SK-N-SH (cell line): ENCODE data around the gene NOTCH1. TPM values are rescaled to one million over a fixed set of nuclear protein-coding genes. Genes with fewer than 3 reads are reported as not detected.

Experiments used
- CTCF ChIA-PET: fragments of 300-600, 350-600 bp; formaldehyde crosslinking; extraction: SDS; loops from one replicate; lab custom pipeline; 2021; lab: Yijun Ruan, JAX
- POLR2A ChIA-PET: fragments of 350-600 bp; sonication (Branson Sonifier 250); formaldehyde crosslinking; extraction: SDS; loops from one replicate; lab custom pipeline; 2020; ENCODE audit warnings: antibody characterized with exemption, inconsistent platforms; lab: Yijun Ruan, JAX
- DNase-seq: peaks from one replicate; pipeline ENCODE4 v3.0.0; 2012
- H2AFZ ChIP-seq: fragments of 200-600 bp; sonication (generic); 2 replicates; pipeline ENCODE4 v1.8.1; 2016; ENCODE audit warnings: antibody characterized with exemption, mild to moderate bottlenecking, low read depth
- H3F3A ChIP-seq: fragments of 200-600 bp; sonication (generic); replicated peaks from 2 replicates; pipeline ENCODE3; 2016; ENCODE audit warnings: antibody characterized with exemption, mild to moderate bottlenecking; ENCODE audit not compliant: insufficient read depth
- H3K27ac ChIP-seq, 2 experiments: fragments of 200-500 bp in 1 of 2; fragments of 200-600 bp in 1 of 2; sonication (Bioruptor generic) in 1 of 2; sonication (generic), shearing (Covaris generic) in 1 of 2; 2 replicates each; pipeline versions ENCODE4 v1.5.1 to v1.6.1; 2014 to 2016; ENCODE audit warnings: low read depth in 2 of 2, inconsistent platforms in 1 of 2, low read length in 1 of 2, mild to moderate bottlenecking in 1 of 2, mixed read lengths in 1 of 2
- H3K27me3 ChIP-seq: fragments of 200-600 bp; sonication (generic), shearing (Covaris generic); 2 replicates; pipeline ENCODE4 v1.6.1; 2016; ENCODE audit warnings: mixed run types; ENCODE audit not compliant: insufficient read depth
- H3K36me3 ChIP-seq, 2 experiments: fragments of 200-500 bp in 1 of 2; fragments of 200-600 bp in 1 of 2; sonication (Bioruptor generic) in 1 of 2; sonication (generic) in 1 of 2; replicated peaks in 1 of 2; 2 replicates each; pipeline versions ENCODE3 to v1.5.1; 2014 to 2016; ENCODE audit warnings: low read length in 1 of 2, mild to moderate bottlenecking in 1 of 2; ENCODE audit not compliant: insufficient read depth in 2 of 2, control insufficient read depth in 1 of 2
- H3K4me1 ChIP-seq, 2 experiments: fragments of 200-500 bp in 1 of 2; fragments of 200-600 bp in 1 of 2; sonication (Bioruptor generic) in 1 of 2; sonication (generic), shearing (Covaris generic) in 1 of 2; 2 replicates each; pipeline versions ENCODE4 v1.5.1 to v1.6.1; 2014 to 2016; ENCODE audit warnings: low read depth in 1 of 2, low read length in 1 of 2, mixed run types in 1 of 2; ENCODE audit not compliant: insufficient read depth in 2 of 2, control insufficient read depth in 1 of 2
- H3K4me2 ChIP-seq: fragments of 200-600 bp; sonication (generic), shearing (Covaris generic); 2 replicates; pipeline ENCODE4 v1.6.1; 2017; ENCODE audit warnings: mixed run types
- H3K4me3 ChIP-seq, 2 experiments: fragments of 200-500 bp in 1 of 2; fragments of 200-600 bp in 1 of 2; sonication (Bioruptor generic) in 1 of 2; sonication (generic), shearing (Covaris generic) in 1 of 2; 2 replicates each; pipeline versions ENCODE4 v1.5.1 to v1.8.1; 2014 to 2016; ENCODE audit warnings: low read depth in 2 of 2, inconsistent platforms in 1 of 2, low read length in 1 of 2, mild to moderate bottlenecking in 1 of 2, mixed read lengths in 1 of 2, moderate library complexity in 1 of 2
- H3K79me2 ChIP-seq: fragments of 200-600 bp; sonication (generic); 2 replicates; pipeline ENCODE4 v1.8.1; 2017; ENCODE audit warnings: mild to moderate bottlenecking; ENCODE audit not compliant: insufficient read depth
- H3K9ac ChIP-seq: fragments of 200-600 bp; sonication (generic); 2 replicates; pipeline ENCODE4 v1.6.1; 2017; ENCODE audit warnings: mixed run types
- H3K9me2 ChIP-seq: fragments of 200-600 bp; sonication (generic); 2 replicates; pipeline ENCODE4 v1.6.1; 2017; ENCODE audit warnings: mixed run types
- H3K9me3 ChIP-seq: fragments of 200-600 bp; sonication (generic); 2 replicates; pipeline ENCODE4 v1.6.1; 2017; ENCODE audit warnings: mixed run types, mild to moderate bottlenecking, moderate library complexity
- H4K20me1 ChIP-seq: fragments of 200-600 bp; sonication (generic); 2 replicates; pipeline ENCODE4 v1.6.1; 2017; ENCODE audit warnings: mild to moderate bottlenecking, mixed run types; ENCODE audit not compliant: insufficient read depth
- CTCF ChIP-seq: fragments of 200-600 bp; sonication (generic); IDR thresholded peaks from 2 replicates; pipeline ENCODE4 v1.6.1; 2017; ENCODE audit warnings: antibody characterized with exemption, mild to moderate bottlenecking, moderate library complexity
- EZH2phosphoT487 ChIP-seq: fragments of 200-600 bp; sonication (generic); IDR thresholded peaks from 2 replicates; pipeline ENCODE4 v1.6.1; 2017; ENCODE audit warnings: low read depth, mixed run types, mild to moderate bottlenecking, antibody characterized with exemption, moderate library complexity, borderline replicate concordance
- FOXJ3 ChIP-seq: sonication (generic); formaldehyde crosslinking; IDR thresholded peaks from 2 replicates; pipeline ENCODE4 v1.5.1; 2020; ENCODE audit warnings: mild to moderate bottlenecking, missing genetic modification reagents
- FOXM1 ChIP-seq: IDR thresholded peaks from 2 replicates; pipeline ENCODE4 v1.4.0; 2012; ENCODE audit warnings: low read depth, mild to moderate bottlenecking
- GABPA ChIP-seq: IDR thresholded peaks from 2 replicates; pipeline ENCODE4 v1.4.0; 2012; ENCODE audit warnings: low read depth, mild to moderate bottlenecking
- MXI1 ChIP-seq: IDR thresholded peaks from 2 replicates; pipeline ENCODE4 v1.6.1; 2012; ENCODE audit warnings: mild to moderate bottlenecking, low read depth, low read length, improper control_type of control experiment
- NRF1 ChIP-seq: IDR thresholded peaks from 2 replicates; pipeline ENCODE4 v1.6.1; 2012; ENCODE audit warnings: low read depth, mild to moderate bottlenecking, low read length
- PBX3 ChIP-seq: IDR thresholded peaks from 2 replicates; pipeline ENCODE4; 2012
- POLR2AphosphoS5 ChIP-seq: IDR thresholded peaks from 2 replicates; pipeline ENCODE4 v1.6.1; 2012; ENCODE audit warnings: low read depth, low read length
- SMC3 ChIP-seq: IDR thresholded peaks from 2 replicates; pipeline ENCODE4 v1.6.1; 2012; ENCODE audit warnings: low read depth, low read length, improper control_type of control experiment
- TEAD4 ChIP-seq: IDR thresholded peaks from 2 replicates; pipeline ENCODE4 v1.4.0; 2012; ENCODE audit warnings: mild to moderate bottlenecking, borderline replicate concordance; ENCODE audit not compliant: insufficient read depth
- WGBS: methylation state at CpG from one replicate; pipeline ENCODE4 v1.1.6; 2017; ENCODE audit warnings: low lambda C conversion rate; 5-methylcytosine and 5-hydroxymethylcytosine counted together
- polyA plus RNA-seq, 3 experiments: library from polyadenylated mRNA; depleted of rRNA; stranded (reverse); fragments of >200 nt; gene quantifications; 2 replicates each; pipeline ENCODE4 v1.2.3, GENCODE V29; 2012
- TF ChIP-seq, protein P1 (sequence below): IDR thresholded peaks from 2 replicates; pipeline ENCODE4 v1.4.0; 2012; ENCODE audit warnings: low read depth, borderline replicate concordance
- TF ChIP-seq, protein P2 (sequence below): IDR thresholded peaks from 2 replicates; pipeline ENCODE4 v1.6.1; 2012; ENCODE audit warnings: mild to moderate bottlenecking, low read depth, low read length, moderate library complexity
- TF ChIP-seq, protein P3 (sequence below): IDR thresholded peaks from 2 replicates; pipeline ENCODE4 v1.4.0; 2012; ENCODE audit warnings: low read depth

Gene NOTCH1
- polyA plus RNA-seq, 1 of the 3 experiments (the other 2 are of a cell fraction), result 6.6 TPM

DNA sequence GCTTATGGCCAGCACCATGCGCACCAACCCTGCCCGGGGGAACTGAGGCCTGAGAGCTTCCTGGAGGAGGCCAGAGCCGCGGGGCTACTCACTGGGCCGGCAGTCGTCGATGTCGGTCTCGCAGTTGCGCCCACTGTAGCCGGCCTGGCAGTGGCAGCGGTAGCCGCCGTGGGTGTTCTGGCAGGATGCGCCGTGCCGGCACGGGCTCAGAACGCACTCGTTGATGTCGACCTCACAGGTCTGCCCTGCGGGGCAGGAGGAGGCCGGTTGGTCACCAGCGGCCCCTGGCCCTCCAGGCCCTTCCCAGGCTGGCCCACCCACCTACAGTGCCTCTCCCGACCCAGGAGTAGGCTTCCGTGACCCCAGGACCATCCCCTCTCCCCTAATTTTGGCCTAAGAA lies 35.3 kb downstream of the NOTCH1 start (continued):
- TF ChIP-seq, protein P1, sequence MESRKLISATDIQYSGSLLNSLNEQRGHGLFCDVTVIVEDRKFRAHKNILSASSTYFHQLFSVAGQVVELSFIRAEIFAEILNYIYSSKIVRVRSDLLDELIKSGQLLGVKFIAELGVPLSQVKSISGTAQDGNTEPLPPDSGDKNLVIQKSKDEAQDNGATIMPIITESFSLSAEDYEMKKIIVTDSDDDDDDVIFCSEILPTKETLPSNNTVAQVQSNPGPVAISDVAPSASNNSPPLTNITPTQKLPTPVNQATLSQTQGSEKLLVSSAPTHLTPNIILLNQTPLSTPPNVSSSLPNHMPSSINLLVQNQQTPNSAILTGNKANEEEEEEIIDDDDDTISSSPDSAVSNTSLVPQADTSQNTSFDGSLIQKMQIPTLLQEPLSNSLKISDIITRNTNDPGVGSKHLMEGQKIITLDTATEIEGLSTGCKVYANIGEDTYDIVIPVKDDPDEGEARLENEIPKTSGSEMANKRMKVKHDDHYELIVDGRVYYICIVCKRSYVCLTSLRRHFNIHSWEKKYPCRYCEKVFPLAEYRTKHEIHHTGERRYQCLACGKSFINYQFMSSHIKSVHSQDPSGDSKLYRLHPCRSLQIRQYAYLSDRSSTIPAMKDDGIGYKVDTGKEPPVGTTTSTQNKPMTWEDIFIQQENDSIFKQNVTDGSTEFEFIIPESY, result no peak
- TF ChIP-seq GABPA (no peak), TEAD4 (no peak)

GRCh38 chr9:136509549-136509948 lies 36.3 kb downstream of the NOTCH1 start:
- Histone ChIP-seq H3K9ac (no peak overlapping the region), H3K9me2 (no peaks in the 10 kb centered on the region), H3K4me2 (no peak overlapping the region), H3K27ac (no peak overlapping the region), H2AFZ (no peak overlapping the region), H3K27me3 (no peaks in the 10 kb centered on the region), H3K36me3 (peaks cover 6 to 79% of the 10 kb centered on the region in 2 experiments), H3F3A (no peaks in the 10 kb centered on the region), H3K79me2 (no peaks in the 10 kb centered on the region), H3K9me3 (no peaks in the 10 kb centered on the region), H4K20me1 (no peaks in the 10 kb centered on the region), H3K4me3 (no peak overlapping the region), H3K4me1 (peaks cover 0 to 5% of the 10 kb centered on the region in 2 experiments; a peak in 1 of 4 replicates)
- POLR2A ChIA-PET, result no interaction called here
- 97% methylated on average over 25 of the region's 27 CpGs for WGBS
- CTCF ChIA-PET, result interaction anchor here (2.0 kb wide), 1 partner anchor 21 kb away, joined by 5 read pairs; no protein-coding TSS in a partner anchor
- DNase-seq, result no peak
- no peak for TF ChIP-seq PBX3
- no peak for TF ChIP-seq SMC3
- no peak for TF ChIP-seq POLR2AphosphoS5
- TF ChIP-seq FOXM1, result no peak
- no peak for TF ChIP-seq CTCF
- TF ChIP-seq, protein P2, sequence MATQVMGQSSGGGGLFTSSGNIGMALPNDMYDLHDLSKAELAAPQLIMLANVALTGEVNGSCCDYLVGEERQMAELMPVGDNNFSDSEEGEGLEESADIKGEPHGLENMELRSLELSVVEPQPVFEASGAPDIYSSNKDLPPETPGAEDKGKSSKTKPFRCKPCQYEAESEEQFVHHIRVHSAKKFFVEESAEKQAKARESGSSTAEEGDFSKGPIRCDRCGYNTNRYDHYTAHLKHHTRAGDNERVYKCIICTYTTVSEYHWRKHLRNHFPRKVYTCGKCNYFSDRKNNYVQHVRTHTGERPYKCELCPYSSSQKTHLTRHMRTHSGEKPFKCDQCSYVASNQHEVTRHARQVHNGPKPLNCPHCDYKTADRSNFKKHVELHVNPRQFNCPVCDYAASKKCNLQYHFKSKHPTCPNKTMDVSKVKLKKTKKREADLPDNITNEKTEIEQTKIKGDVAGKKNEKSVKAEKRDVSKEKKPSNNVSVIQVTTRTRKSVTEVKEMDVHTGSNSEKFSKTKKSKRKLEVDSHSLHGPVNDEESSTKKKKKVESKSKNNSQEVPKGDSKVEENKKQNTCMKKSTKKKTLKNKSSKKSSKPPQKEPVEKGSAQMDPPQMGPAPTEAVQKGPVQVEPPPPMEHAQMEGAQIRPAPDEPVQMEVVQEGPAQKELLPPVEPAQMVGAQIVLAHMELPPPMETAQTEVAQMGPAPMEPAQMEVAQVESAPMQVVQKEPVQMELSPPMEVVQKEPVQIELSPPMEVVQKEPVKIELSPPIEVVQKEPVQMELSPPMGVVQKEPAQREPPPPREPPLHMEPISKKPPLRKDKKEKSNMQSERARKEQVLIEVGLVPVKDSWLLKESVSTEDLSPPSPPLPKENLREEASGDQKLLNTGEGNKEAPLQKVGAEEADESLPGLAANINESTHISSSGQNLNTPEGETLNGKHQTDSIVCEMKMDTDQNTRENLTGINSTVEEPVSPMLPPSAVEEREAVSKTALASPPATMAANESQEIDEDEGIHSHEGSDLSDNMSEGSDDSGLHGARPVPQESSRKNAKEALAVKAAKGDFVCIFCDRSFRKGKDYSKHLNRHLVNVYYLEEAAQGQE, result no peak
- TF ChIP-seq GABPA, result no peak
- TF ChIP-seq EZH2phosphoT487, result no peak
- TF ChIP-seq MXI1, result no peak
- TF ChIP-seq, protein P3, sequence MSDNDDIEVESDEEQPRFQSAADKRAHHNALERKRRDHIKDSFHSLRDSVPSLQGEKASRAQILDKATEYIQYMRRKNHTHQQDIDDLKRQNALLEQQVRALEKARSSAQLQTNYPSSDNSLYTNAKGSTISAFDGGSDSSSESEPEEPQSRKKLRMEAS, result no peak
- TF ChIP-seq FOXJ3, result no peak
- no peak for TF ChIP-seq NRF1
